Measurements from ENCODE around the gene GNPTG. TPM values are rescaled to one million over a fixed set of nuclear protein-coding genes. Genes with fewer than 3 reads are reported as not detected.

Gene GNPTG
- total RNA-seq, 1 donor from 2014 or later, result 104 TPM

DNA sequence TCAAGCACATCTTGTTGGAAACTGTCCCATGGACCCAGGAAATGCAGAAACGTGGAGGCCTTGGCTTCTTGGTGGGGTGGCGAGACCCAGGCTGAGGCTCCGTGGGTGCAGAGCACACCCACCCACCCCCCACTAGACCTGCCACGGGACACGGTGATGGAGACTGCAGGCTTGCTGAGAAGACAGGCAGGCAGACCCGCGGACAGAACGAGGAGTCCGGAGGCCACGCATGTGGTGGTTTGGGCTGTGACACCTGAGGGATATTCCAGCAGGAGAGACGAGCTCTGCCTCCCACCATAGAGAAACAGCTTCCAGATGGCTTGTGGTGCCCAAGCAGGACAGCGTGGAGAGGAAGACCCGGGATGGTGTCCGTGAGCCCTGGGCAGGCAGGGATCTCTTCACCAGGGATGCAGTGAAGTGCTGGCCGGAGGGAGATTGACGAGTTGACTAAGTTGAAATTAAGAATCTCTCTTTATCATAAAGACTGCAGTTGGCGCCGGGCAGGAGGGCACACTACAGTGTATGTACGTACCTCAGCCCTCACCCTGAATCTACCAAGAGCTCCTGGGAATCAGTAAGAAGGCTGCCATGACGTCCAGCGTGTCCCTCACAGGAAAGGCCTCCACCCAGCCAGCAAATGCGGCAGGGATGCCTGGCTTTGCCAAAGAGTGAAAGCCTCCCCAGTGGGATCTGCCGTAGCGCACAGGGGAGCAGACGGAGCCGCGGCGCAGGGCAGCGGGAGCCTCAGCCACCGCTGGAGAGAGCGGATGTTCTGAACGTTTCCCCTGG lies 34.1 kb upstream of the GNPTG start:
- no peaks in the 10 kb centered on the region for H3K27me3 ChIP-seq (ENCODE audit: control insufficient read depth, insufficient read depth, low read length)
- peaks cover 9% of the 10 kb centered on the region for H3K36me3 ChIP-seq (ENCODE audit: control insufficient read depth, insufficient read depth, low read length)
- TF ChIP-seq, protein P1, sequence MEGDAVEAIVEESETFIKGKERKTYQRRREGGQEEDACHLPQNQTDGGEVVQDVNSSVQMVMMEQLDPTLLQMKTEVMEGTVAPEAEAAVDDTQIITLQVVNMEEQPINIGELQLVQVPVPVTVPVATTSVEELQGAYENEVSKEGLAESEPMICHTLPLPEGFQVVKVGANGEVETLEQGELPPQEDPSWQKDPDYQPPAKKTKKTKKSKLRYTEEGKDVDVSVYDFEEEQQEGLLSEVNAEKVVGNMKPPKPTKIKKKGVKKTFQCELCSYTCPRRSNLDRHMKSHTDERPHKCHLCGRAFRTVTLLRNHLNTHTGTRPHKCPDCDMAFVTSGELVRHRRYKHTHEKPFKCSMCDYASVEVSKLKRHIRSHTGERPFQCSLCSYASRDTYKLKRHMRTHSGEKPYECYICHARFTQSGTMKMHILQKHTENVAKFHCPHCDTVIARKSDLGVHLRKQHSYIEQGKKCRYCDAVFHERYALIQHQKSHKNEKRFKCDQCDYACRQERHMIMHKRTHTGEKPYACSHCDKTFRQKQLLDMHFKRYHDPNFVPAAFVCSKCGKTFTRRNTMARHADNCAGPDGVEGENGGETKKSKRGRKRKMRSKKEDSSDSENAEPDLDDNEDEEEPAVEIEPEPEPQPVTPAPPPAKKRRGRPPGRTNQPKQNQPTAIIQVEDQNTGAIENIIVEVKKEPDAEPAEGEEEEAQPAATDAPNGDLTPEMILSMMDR (IDR thresholded peaks at IDR 0.05; ENCODE audit: insufficient read depth, low read length, poor library complexity, severe bottlenecking), result no peak
- DNase-seq (ENCODE audit: low read depth), result no peak
- H3K4me3 ChIP-seq (ENCODE audit: low read depth, low read length), result no peak overlapping the region

DNA sequence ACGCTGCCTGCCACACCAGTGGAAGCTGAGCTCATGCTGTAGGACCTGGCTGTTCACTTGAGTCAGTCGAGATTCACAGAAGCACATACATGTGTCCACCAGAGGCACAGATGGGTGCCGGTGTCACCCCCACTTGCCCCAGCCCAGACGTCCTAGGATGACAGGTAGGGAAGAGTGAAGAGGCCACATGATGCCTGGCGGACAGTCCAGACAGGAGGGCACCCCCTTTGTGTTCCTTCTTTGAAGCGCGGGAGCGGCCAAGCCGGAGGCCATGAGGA lies 33.5 kb upstream of the GNPTG start:
- Histone ChIP-seq H3K27me3 (ENCODE audit: control insufficient read depth, insufficient read depth, low read length) (no peaks in the 10 kb centered on the region), H3K36me3 (ENCODE audit: control insufficient read depth, insufficient read depth, low read length) (peaks cover 7% of the 10 kb centered on the region), H3K4me3 (ENCODE audit: low read depth, low read length) (no peak overlapping the region)
- TF ChIP-seq, protein P1 (IDR thresholded peaks at IDR 0.05; ENCODE audit: insufficient read depth, low read length, poor library complexity, severe bottlenecking), result no peak
- no peak for DNase-seq (ENCODE audit: low read depth)

DNA sequence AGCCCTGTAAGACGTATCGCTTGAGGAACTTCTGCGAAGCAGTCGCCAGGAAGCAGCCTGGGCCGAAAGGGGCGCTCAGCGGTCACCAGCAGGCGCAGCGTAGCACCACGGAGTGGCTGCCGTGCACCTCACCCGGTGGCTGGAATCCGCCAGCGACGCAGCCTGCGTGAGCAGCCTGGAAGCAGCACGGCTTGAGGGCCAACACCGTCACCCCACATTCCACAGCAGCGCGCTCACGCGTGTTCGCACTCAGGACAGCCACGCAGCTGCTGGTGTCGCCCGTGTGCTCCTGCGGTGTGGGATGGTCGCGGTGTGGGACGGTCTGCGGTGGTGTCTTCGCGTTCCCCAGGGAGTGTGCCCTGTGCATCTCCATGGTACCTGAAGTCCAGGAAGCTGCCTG lies 32.7 kb upstream of the GNPTG start:
- peaks cover 7% of the 10 kb centered on the region for H3K36me3 ChIP-seq (ENCODE audit: control insufficient read depth, insufficient read depth, low read length)
- TF ChIP-seq, protein P1 (IDR thresholded peaks at IDR 0.05; ENCODE audit: insufficient read depth, low read length, poor library complexity, severe bottlenecking), result no peak
- DNase-seq (ENCODE audit: low read depth), result no peak

DNA sequence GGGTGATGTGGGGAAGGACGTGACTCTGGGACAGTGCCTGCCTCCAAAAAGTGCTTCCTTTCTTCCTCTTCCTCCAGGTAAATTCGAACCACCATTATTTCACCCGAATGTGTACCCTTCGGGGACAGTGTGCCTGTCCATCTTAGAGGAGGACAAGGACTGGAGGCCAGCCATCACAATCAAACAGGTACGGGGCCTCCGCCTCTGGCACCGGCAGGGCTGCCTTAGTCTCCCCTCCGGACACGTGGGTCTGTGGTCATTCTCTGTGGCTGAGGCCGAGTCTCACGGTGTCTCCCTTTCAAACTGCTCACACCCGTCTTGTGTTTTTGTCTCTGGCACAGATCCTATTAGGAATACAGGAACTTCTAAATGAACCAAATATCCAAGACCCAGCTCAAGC lies 31.6 kb upstream of the GNPTG start:
- peaks cover 7% of the 10 kb centered on the region for H3K36me3 ChIP-seq (ENCODE audit: control insufficient read depth, insufficient read depth, low read length)
- no peaks in the 10 kb centered on the region for H3K27me3 ChIP-seq (ENCODE audit: control insufficient read depth, insufficient read depth, low read length)
- H3K4me3 ChIP-seq (ENCODE audit: low read depth, low read length), result no peak overlapping the region
- TF ChIP-seq, protein P1 (IDR thresholded peaks at IDR 0.05; ENCODE audit: insufficient read depth, low read length, poor library complexity, severe bottlenecking), result no peak
- DNase-seq (ENCODE audit: low read depth), result no peak

More for the DNA sequence above, 32.7 kb upstream of the GNPTG start:
- no peaks in the 10 kb centered on the region for H3K27me3 ChIP-seq (ENCODE audit: control insufficient read depth, insufficient read depth, low read length)
- no peak overlapping the region for H3K4me3 ChIP-seq (ENCODE audit: low read depth, low read length)

DNA sequence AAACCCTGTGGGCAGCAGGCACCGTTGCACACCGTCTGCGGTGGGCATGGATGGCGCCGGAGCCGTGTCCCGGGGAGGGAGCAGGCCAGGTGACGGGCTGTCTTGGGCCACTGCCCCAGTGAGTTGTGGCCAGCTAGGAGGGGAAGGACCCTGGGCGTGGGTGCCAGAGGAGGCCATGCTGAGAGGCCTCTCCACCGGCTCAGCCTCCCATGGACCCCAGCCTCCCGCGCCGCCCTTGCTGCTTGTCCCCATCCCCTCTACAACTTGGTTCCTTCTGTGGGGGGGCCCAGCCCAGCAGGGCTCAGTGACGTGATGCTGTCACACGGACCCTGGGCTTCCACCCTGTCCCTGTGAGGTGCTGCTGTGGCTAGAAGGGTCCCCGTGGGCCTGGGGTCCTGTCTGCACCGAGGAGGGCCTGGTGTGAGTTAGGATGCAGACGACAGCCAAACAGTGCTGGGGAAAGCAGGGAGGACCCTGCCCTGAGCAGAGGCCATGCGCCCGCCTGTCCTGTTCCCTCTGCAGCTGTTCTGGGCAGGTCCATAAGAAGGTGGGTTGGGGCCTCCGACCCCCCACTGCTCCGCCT lies 31.0 kb upstream of the GNPTG start:
- TF ChIP-seq, protein P1 (IDR thresholded peaks at IDR 0.05; ENCODE audit: insufficient read depth, low read length, poor library complexity, severe bottlenecking), result no peak
- peaks cover 7% of the 10 kb centered on the region for H3K36me3 ChIP-seq (ENCODE audit: control insufficient read depth, insufficient read depth, low read length)
- DNase-seq (ENCODE audit: low read depth), result no peak

DNA sequence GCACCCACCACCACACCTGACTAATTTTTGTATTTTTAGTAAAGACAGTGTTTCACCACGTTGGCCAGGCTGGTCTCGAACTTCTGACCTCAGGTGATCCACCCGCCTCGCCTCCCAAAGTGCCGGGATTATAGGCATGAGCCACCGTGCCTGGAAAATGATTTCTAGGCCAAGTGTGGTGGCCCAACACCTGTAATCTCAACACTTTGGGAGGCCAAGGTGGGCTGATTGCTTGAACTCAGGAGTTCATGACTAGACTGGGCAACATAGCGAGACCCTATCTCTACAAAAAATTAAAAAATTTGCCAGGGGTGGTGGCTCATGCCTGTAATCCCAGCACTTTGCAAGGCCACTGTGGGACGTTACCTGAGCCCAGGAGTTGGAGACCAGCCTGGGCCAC lies 29.3 kb upstream of the GNPTG start:
- Histone ChIP-seq H3K4me3 (ENCODE audit: low read depth, low read length) (no peak overlapping the region), H3K27me3 (ENCODE audit: control insufficient read depth, insufficient read depth, low read length) (no peaks in the 10 kb centered on the region), H3K36me3 (ENCODE audit: control insufficient read depth, insufficient read depth, low read length) (peaks cover 5% of the 10 kb centered on the region)
- DNase-seq (ENCODE audit: low read depth), result no peak
- TF ChIP-seq, protein P1 (IDR thresholded peaks at IDR 0.05; ENCODE audit: insufficient read depth, low read length, poor library complexity, severe bottlenecking), result no peak

More for the DNA sequence above, 31.0 kb upstream of the GNPTG start:
- Histone ChIP-seq H3K27me3 (ENCODE audit: control insufficient read depth, insufficient read depth, low read length) (no peaks in the 10 kb centered on the region), H3K4me3 (ENCODE audit: low read depth, low read length) (no peak overlapping the region)
